ENCODE measurements around the gene PPFIA3.

PPFIA3 gene

GRCh38 chr19:49155820-49156346 lies 36.5 kb downstream of the PPFIA3 start:
- TF ChIP-seq EGR1 (IDR thresholded peaks at IDR 0.05) (no peak), EP300 (IDR thresholded peaks at IDR 0.05; ENCODE audit: borderline replicate concordance) (no peak), TAF1 (IDR thresholded peaks at IDR 0.05; ENCODE audit: low read depth) (no peak), ZBTB7A (IDR thresholded peaks at IDR 0.05; ENCODE audit: low read depth) (no peak), TEAD4 (IDR thresholded peaks at IDR 0.05) (no peak), FOXM1 (IDR thresholded peaks at IDR 0.05; ENCODE audit: borderline replicate concordance, low read depth) (no peak), TCF12 (IDR thresholded peaks at IDR 0.05; ENCODE audit: low read depth) (no peak), CEBPB (IDR thresholded peaks at IDR 0.05) (no peak), USF1 (IDR thresholded peaks at IDR 0.05) (no peak), RAD21 (IDR thresholded peaks at IDR 0.05; ENCODE audit: low read depth) (no peak), REST (IDR thresholded peaks at IDR 0.05; ENCODE audit: low read depth) (no peak), CREB1 (IDR thresholded peaks at IDR 0.05; ENCODE audit: low read depth) (no peak), YY1 (IDR thresholded peaks at IDR 0.05; ENCODE audit: low read depth) (no peak), NFIC (IDR thresholded peaks at IDR 0.05) (no peak), MAX (IDR thresholded peaks at IDR 0.05) (no peak)

- no peak for TF ChIP-seq EGR1 (IDR thresholded peaks at IDR 0.05)
- TF ChIP-seq FOXM1 (IDR thresholded peaks at IDR 0.05; ENCODE audit: borderline replicate concordance, low read depth) = no peak
- TF ChIP-seq CREB1 (IDR thresholded peaks at IDR 0.05; ENCODE audit: low read depth) = no peak
- TF ChIP-seq REST (IDR thresholded peaks at IDR 0.05; ENCODE audit: low read depth) = no peak
- peak; percentile 56; the same call in 1 of the 2 replicates for TF ChIP-seq TCF12 (IDR thresholded peaks at IDR 0.05; ENCODE audit: low read depth)
- TF ChIP-seq TAF1 (IDR thresholded peaks at IDR 0.05; ENCODE audit: low read depth) = peak; percentile 82
- no peak for TF ChIP-seq CEBPB (IDR thresholded peaks at IDR 0.05)
- TF ChIP-seq EP300 (IDR thresholded peaks at IDR 0.05; ENCODE audit: borderline replicate concordance) = no peak
- no peak for TF ChIP-seq RAD21 (IDR thresholded peaks at IDR 0.05; ENCODE audit: low read depth)
- TF ChIP-seq YY1 (IDR thresholded peaks at IDR 0.05; ENCODE audit: low read depth) = no peak; the same call in 1 of the 2 replicates
- peak; percentile 94 for TF ChIP-seq ZBTB7A (IDR thresholded peaks at IDR 0.05; ENCODE audit: low read depth)
- TF ChIP-seq MAX (IDR thresholded peaks at IDR 0.05) = peak; percentile 71
- TF ChIP-seq NFIC (IDR thresholded peaks at IDR 0.05) = no peak
- no peak for TF ChIP-seq USF1 (IDR thresholded peaks at IDR 0.05)
- no peak for TF ChIP-seq TEAD4 (IDR thresholded peaks at IDR 0.05)
These were observed 38.3 kb downstream of the PPFIA3 start, which contains the start of gene TRPM4 for GRCh38 chr19:49157445-49158224. TSS of gene TRPM4 (plus strand) at chr19:49157792. CDS start at chr19:49157867, 75 bp downstream.

- TF ChIP-seq YY1 (IDR thresholded peaks at IDR 0.05; ENCODE audit: low read depth) = no peak
These were observed 41.3 kb downstream of the PPFIA3 start for GRCh38 chr19:49160450-49161189.

GRCh38 chr19:49161987-49162386 lies 42.6 kb downstream of the PPFIA3 start:
- TF ChIP-seq TEAD4 (IDR thresholded peaks at IDR 0.05) (no peak), TCF12 (IDR thresholded peaks at IDR 0.05; ENCODE audit: low read depth) (no peak), MAX (IDR thresholded peaks at IDR 0.05) (no peak), REST (IDR thresholded peaks at IDR 0.05; ENCODE audit: low read depth) (no peak), EGR1 (IDR thresholded peaks at IDR 0.05) (no peak), USF1 (IDR thresholded peaks at IDR 0.05) (no peak), RAD21 (IDR thresholded peaks at IDR 0.05; ENCODE audit: low read depth) (no peak), FOXM1 (IDR thresholded peaks at IDR 0.05; ENCODE audit: borderline replicate concordance, low read depth) (no peak), CREB1 (IDR thresholded peaks at IDR 0.05; ENCODE audit: low read depth) (no peak), ZBTB7A (IDR thresholded peaks at IDR 0.05; ENCODE audit: low read depth) (no peak), YY1 (IDR thresholded peaks at IDR 0.05; ENCODE audit: low read depth) (no peak), NFIC (IDR thresholded peaks at IDR 0.05) (no peak), TAF1 (IDR thresholded peaks at IDR 0.05; ENCODE audit: low read depth) (no peak), CEBPB (IDR thresholded peaks at IDR 0.05) (no peak), EP300 (IDR thresholded peaks at IDR 0.05; ENCODE audit: borderline replicate concordance) (no peak)
